HepG2 (cell line): ENCODE data around the gene NTN3. TPM values are rescaled to one million over a fixed set of nuclear protein-coding genes. Genes with fewer than 3 reads are reported as not detected.

Experiments used
- AKNA ChIP-seq: sonication (generic); formaldehyde crosslinking; IDR thresholded peaks from 2 replicates; pipeline ENCODE4 v1.4.0; 2020; ENCODE audit warnings: missing genetic modification reagents, borderline replicate concordance
- ARNT ChIP-seq: fragments of 450-650 bp; IDR thresholded peaks from 2 replicates; pipeline ENCODE4 v1.6.1; 2017
- NONO ChIP-seq, 2 experiments: fragments of 450-650 bp in 1 of 2; sonication (generic) in 1 of 2; formaldehyde crosslinking in 1 of 2; IDR thresholded peaks in 1 of 2; conservative IDR thresholded peaks in 1 of 2; 2 replicates each; pipeline versions ENCODE4 v1.6.1 to v1.8.0; 2017 to 2022; ENCODE audit warnings: mild to moderate bottlenecking in 1 of 2, missing genetic modification reagents in 1 of 2, moderate library complexity in 1 of 2
- SAP130 ChIP-seq: IDR thresholded peaks from 2 replicates; pipeline ENCODE4 v1.6.1; 2016; ENCODE audit warnings: low read depth
- TBP ChIP-seq: sonication (generic); formaldehyde crosslinking; IDR thresholded peaks from 2 replicates; pipeline ENCODE4 v1.5.0; 2020; ENCODE audit warnings: missing genetic modification reagents
- TFAP4 ChIP-seq: sonication (generic); IDR thresholded peaks from 2 replicates; pipeline ENCODE4 v1.6.1; 2016; ENCODE audit warnings: low read depth, borderline replicate concordance
- ZBTB20 ChIP-seq: sonication (generic); formaldehyde crosslinking; IDR thresholded peaks from 2 replicates; pipeline ENCODE4 v1.8.1; 2023; ENCODE audit warnings: missing genetic modification reagents, low read depth, mild to moderate bottlenecking, borderline replicate concordance
- ZC3H13 ChIP-seq: sonication (generic); formaldehyde crosslinking; IDR thresholded peaks from 2 replicates; pipeline ENCODE4 v1.8.1; 2023; ENCODE audit warnings: mild to moderate bottlenecking, missing genetic modification reagents, moderate library complexity
- ZNF263 ChIP-seq: sonication (generic); formaldehyde crosslinking; IDR thresholded peaks from 2 replicates; pipeline ENCODE4 v1.4.0; 2020; ENCODE audit warnings: missing genetic modification reagents
- ZNF34 ChIP-seq: sonication (generic); formaldehyde crosslinking; IDR thresholded peaks from 2 replicates; pipeline ENCODE4 v1.4.0; 2020; ENCODE audit warnings: mild to moderate bottlenecking, missing genetic modification reagents, borderline replicate concordance
- ZNF501 ChIP-seq: sonication (generic); formaldehyde crosslinking; IDR thresholded peaks from 2 replicates; pipeline ENCODE4 v1.5.1; 2020; ENCODE audit warnings: mild to moderate bottlenecking, moderate library complexity, missing genetic modification reagents
- polyA plus RNA-seq, 8 experiments: library from polyadenylated mRNA; depleted of rRNA in 3 of 8; stranded (reverse) in 7 of 8; unstranded in 1 of 8; fragments of >200 nt; fragmentation: Illumina TruSeq in 4 of 8; extraction: Trizol in 4 of 8; gene quantifications; 2 replicates each; pipeline versions ENCODE4 v1.2.1 to v1.2.3, GENCODE V29; 2011 to 2016; ENCODE audit warnings: low read depth in 4 of 8, missing spikeins in 1 of 8, mixed read lengths in 1 of 8; ENCODE audit not compliant: insufficient read depth in 1 of 8
- total RNA-seq, 5 experiments: library from RNA; depleted of rRNA; stranded (reverse); fragments of >200 nt; fragmentation: Illumina TruSeq; extraction: Trizol; gene quantifications; 2 replicates each; pipeline ENCODE4 v1.2.3, GENCODE V29; 2016; ENCODE audit warnings: low read depth in 1 of 5
- TF ChIP-seq, protein P1 (sequence below), 2 experiments: sonication (generic) in 1 of 2; formaldehyde crosslinking in 1 of 2; IDR thresholded peaks; 2 replicates each; pipeline versions ENCODE4 v1.6.1 to v1.9.0; 2014 to 2022; ENCODE audit warnings: antibody characterized with exemption in 1 of 2, borderline replicate concordance in 1 of 2, inconsistent platforms in 1 of 2, low read depth in 1 of 2, missing genetic modification reagents in 1 of 2
- TF ChIP-seq, protein P2 (sequence below): sonication (generic); formaldehyde crosslinking; IDR thresholded peaks from 2 replicates; pipeline ENCODE4 v1.4.0; 2020; ENCODE audit warnings: missing genetic modification reagents

The NTN3 gene
- total and polyA plus RNA-seq, 2 of the 13 experiments (the other 11 are each of a cell fraction or from before 2014, with no cell fraction given): 0.09 to 0.20 TPM

- no peak for TF ChIP-seq ZBTB20 (CRISPR knock-in tag)
- no peak for TF ChIP-seq NONO (IDR thresholded peaks at IDR 0.05)
- peak; percentile 40; the same call in 1 of the 2 replicates for TF ChIP-seq NONO (CRISPR knock-in tag; conservative IDR thresholded peaks at IDR 0.05)
- TF ChIP-seq TBP: 0 out of 2 replicates have a peak, but pooled peaks have one; percentile 21
- no peak for TF ChIP-seq ZNF34 (CRISPR knock-in tag)
- TF ChIP-seq ZNF501 (CRISPR knock-in tag): no peak; the same call in 1 of the 2 replicates
- TF ChIP-seq SAP130: peak; percentile 54
- TF ChIP-seq, protein P1, sequence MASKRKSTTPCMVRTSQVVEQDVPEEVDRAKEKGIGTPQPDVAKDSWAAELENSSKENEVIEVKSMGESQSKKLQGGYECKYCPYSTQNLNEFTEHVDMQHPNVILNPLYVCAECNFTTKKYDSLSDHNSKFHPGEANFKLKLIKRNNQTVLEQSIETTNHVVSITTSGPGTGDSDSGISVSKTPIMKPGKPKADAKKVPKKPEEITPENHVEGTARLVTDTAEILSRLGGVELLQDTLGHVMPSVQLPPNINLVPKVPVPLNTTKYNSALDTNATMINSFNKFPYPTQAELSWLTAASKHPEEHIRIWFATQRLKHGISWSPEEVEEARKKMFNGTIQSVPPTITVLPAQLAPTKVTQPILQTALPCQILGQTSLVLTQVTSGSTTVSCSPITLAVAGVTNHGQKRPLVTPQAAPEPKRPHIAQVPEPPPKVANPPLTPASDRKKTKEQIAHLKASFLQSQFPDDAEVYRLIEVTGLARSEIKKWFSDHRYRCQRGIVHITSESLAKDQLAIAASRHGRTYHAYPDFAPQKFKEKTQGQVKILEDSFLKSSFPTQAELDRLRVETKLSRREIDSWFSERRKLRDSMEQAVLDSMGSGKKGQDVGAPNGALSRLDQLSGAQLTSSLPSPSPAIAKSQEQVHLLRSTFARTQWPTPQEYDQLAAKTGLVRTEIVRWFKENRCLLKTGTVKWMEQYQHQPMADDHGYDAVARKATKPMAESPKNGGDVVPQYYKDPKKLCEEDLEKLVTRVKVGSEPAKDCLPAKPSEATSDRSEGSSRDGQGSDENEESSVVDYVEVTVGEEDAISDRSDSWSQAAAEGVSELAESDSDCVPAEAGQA (IDR thresholded peaks at IDR 0.05; ENCODE audit: low read depth): no peak
- TF ChIP-seq, protein P1 (CRISPR knock-in tag; IDR thresholded peaks at IDR 0.05; ENCODE audit: borderline replicate concordance): 0 out of 2 replicates have a peak, but pooled peaks have one; percentile 12
- 0 out of 2 replicates have a peak, but pooled peaks have one; percentile 10 for TF ChIP-seq ZNF263
- TF ChIP-seq ZC3H13: peak; percentile 20; the same call in 1 of the 2 replicates
- TF ChIP-seq TFAP4: no peak
- no peak for TF ChIP-seq ARNT
- no peak for TF ChIP-seq AKNA
- TF ChIP-seq, protein P2, sequence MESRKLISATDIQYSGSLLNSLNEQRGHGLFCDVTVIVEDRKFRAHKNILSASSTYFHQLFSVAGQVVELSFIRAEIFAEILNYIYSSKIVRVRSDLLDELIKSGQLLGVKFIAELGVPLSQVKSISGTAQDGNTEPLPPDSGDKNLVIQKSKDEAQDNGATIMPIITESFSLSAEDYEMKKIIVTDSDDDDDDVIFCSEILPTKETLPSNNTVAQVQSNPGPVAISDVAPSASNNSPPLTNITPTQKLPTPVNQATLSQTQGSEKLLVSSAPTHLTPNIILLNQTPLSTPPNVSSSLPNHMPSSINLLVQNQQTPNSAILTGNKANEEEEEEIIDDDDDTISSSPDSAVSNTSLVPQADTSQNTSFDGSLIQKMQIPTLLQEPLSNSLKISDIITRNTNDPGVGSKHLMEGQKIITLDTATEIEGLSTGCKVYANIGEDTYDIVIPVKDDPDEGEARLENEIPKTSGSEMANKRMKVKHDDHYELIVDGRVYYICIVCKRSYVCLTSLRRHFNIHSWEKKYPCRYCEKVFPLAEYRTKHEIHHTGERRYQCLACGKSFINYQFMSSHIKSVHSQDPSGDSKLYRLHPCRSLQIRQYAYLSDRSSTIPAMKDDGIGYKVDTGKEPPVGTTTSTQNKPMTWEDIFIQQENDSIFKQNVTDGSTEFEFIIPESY (CRISPR knock-in tag): no peak
Measured at GRCh38 chr16:2475413-2476344, 4.6 kb downstream of the NTN3 start (continued).
